Nephron progenitor cell (in vitro differentiated cells): ENCODE data around the gene HYLS1.
A peak's percentile ranks its signal among the peaks of the same experiment; 100 is the strongest.

Source experiments
- DNase-seq: peaks from one replicate; pipeline ENCODE4 v3.0.0; 2021
- H3K27ac Mint-ChIP-seq: 2 replicates; pipeline ENCODE4 v1.8.0; 2021; ENCODE audit warnings: mild to moderate bottlenecking, moderate library complexity, mixed read lengths
- H3K27me3 Mint-ChIP-seq: 2 replicates; pipeline ENCODE4 v1.8.0; 2021; ENCODE audit warnings: mild to moderate bottlenecking, low read depth, mixed read lengths; ENCODE audit not compliant: poor library complexity
- H3K36me3 Mint-ChIP-seq: 2 replicates; pipeline ENCODE4 v1.8.0; 2021; ENCODE audit warnings: low read depth, mixed read lengths
- H3K4me1 Mint-ChIP-seq: 2 replicates; pipeline ENCODE4 v1.8.0; 2021; ENCODE audit warnings: mixed read lengths
- H3K4me3 Mint-ChIP-seq: 2 replicates; pipeline ENCODE4 v1.8.0; 2021; ENCODE audit warnings: mild to moderate bottlenecking, moderate library complexity, mixed read lengths
- H3K9me3 Mint-ChIP-seq: 2 replicates; pipeline ENCODE4 v1.8.0; 2021; ENCODE audit warnings: mild to moderate bottlenecking, moderate library complexity, mixed read lengths
- TF ChIP-seq, protein P1 (sequence below): fragments of 200-600 bp; sonication (generic); IDR thresholded peaks from 2 replicates; pipeline ENCODE4 v1.5.0; 2021; ENCODE audit warnings: antibody characterized with exemption

The HYLS1 gene

DNA sequence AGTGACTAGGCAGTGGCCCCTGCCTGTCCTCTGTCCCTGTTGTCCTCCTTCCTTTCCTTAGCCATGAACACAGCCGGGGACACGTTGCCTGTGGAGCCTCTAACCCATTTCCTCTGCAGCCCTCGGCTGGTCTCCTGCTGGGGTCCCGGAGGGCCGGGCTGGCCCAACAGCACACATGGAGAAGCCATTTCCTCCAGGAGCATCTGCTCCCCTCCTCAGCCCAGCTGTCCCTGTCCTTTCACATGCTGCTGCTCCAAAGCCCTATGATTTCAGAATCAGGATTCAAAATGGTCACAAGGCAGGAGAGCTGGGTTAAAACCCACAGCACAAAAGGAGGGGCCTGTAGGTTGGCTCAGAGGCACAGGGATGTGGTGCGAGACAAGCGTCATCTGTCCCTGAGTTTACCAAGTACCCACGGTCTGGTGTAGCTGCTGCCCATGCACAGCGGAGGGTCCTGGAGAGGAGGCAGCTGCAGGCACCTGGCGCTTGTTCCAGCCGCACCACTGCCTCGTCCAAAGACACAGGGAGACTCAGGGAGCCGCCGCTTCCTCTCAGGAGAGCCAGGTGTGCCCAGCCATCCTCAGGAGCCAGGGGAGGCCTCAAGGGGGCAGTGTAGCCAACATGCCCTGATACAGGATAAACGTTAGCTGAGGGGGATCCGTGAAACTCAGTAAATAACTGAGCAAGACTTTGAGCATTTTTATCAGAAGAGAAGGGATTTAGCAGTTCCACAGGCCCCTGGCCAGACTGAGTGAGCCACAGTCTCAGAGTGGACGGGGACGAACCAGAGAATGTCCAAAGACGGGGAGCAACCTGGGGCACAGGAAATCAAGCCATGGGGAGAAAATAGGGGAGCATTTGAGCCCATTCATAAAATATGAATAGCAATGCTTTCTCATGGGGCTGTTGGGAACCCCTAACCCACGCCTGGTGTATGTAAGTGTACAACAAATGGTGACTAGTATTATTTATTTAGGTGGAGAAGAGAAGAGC is 54.4 kb downstream of the HYLS1 start:
- peak; percentile 73 for DNase-seq
- TF ChIP-seq, protein P1, sequence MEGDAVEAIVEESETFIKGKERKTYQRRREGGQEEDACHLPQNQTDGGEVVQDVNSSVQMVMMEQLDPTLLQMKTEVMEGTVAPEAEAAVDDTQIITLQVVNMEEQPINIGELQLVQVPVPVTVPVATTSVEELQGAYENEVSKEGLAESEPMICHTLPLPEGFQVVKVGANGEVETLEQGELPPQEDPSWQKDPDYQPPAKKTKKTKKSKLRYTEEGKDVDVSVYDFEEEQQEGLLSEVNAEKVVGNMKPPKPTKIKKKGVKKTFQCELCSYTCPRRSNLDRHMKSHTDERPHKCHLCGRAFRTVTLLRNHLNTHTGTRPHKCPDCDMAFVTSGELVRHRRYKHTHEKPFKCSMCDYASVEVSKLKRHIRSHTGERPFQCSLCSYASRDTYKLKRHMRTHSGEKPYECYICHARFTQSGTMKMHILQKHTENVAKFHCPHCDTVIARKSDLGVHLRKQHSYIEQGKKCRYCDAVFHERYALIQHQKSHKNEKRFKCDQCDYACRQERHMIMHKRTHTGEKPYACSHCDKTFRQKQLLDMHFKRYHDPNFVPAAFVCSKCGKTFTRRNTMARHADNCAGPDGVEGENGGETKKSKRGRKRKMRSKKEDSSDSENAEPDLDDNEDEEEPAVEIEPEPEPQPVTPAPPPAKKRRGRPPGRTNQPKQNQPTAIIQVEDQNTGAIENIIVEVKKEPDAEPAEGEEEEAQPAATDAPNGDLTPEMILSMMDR: peak; percentile 65
- no peak overlapping the region for H3K4me3 Mint-ChIP-seq
- peaks cover 34% of the 10 kb centered on the region for H3K4me1 Mint-ChIP-seq
- peak overlapping the region; percentile 41 for H3K27ac Mint-ChIP-seq
- no peaks in the 10 kb centered on the region for H3K9me3 Mint-ChIP-seq
- H3K27me3 Mint-ChIP-seq: no peaks in the 10 kb centered on the region
- H3K36me3 Mint-ChIP-seq: no peaks in the 10 kb centered on the region

DNA sequence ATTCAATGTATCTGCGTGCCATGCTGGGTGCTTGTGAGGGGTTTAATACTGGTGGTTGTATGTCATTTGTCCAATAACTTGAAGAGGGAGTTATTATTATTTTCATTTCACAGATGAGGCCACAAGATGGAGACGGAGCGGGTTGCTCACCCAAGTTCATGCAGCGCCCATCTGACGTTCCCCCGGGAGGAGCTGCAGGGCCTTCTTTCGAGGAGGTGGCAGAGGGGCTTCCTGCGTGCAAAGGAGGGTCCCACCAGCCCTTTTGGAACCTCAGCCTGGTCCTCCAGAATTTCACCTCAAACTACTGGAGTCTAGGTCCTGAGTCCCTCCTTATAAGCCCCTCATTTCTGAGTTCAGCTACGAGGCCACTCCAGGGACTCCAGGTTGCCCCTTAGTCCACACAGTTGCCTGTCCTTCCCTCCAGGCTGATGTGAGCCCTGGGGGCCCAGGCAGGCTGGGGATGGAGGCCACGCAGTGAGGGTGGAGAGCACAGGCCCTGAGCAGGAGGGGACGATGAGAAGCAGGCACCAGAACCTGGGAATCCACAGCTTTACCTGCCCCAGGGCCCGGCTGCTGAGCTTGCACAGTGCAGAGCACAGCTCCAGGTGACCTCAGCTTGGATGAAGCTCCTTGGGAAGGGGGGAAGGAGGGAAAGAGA is 55.4 kb downstream of the HYLS1 start:
- H3K27me3 Mint-ChIP-seq: no peaks in the 10 kb centered on the region
- H3K27ac Mint-ChIP-seq: no peak overlapping the region
- DNase-seq: no peak
- TF ChIP-seq, protein P1: no peak
- H3K36me3 Mint-ChIP-seq: no peaks in the 10 kb centered on the region
- no peak overlapping the region for H3K4me3 Mint-ChIP-seq
- peaks cover 34% of the 10 kb centered on the region for H3K4me1 Mint-ChIP-seq
- no peaks in the 10 kb centered on the region for H3K9me3 Mint-ChIP-seq

DNA sequence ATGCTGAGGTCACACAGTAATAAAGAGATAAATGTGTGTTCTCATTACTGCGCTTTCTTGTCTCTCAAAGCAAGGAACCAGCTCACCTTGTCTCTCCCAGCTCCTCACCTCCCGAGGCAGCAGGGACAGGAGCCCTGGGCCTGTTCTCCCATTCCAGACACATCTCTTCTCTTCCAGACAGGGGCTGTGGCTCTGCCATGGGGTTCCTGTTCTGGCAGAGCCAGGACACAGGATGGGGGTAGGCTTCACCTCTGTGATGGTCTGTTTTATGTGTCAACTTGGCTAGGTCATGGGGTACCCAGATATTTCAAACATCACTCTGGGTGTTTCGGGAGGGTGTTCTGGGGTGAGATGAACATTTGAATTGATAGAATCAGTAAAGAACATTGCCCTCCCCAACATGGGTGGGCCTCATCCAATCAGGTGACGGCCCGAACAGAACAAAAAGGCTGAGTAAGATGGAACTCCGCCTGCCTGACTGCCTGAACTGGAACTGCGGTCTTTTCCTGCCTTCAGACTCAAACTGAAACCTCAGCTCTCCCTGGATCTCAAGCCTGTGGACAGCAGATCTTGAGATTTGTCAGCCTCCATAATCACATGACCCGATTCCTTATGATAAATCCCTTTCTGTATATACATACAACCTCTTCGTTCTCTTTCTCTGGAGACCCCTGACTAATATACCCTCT is 56.3 kb downstream of the HYLS1 start:
- H3K36me3 Mint-ChIP-seq: no peaks in the 10 kb centered on the region
- H3K4me3 Mint-ChIP-seq: no peak overlapping the region
- no peak for DNase-seq
- TF ChIP-seq, protein P1: no peak
- no peaks in the 10 kb centered on the region for H3K9me3 Mint-ChIP-seq
- peak overlapping the region; percentile 42 for H3K27ac Mint-ChIP-seq
- no peaks in the 10 kb centered on the region for H3K27me3 Mint-ChIP-seq
- H3K4me1 Mint-ChIP-seq: peaks cover 31% of the 10 kb centered on the region

DNA sequence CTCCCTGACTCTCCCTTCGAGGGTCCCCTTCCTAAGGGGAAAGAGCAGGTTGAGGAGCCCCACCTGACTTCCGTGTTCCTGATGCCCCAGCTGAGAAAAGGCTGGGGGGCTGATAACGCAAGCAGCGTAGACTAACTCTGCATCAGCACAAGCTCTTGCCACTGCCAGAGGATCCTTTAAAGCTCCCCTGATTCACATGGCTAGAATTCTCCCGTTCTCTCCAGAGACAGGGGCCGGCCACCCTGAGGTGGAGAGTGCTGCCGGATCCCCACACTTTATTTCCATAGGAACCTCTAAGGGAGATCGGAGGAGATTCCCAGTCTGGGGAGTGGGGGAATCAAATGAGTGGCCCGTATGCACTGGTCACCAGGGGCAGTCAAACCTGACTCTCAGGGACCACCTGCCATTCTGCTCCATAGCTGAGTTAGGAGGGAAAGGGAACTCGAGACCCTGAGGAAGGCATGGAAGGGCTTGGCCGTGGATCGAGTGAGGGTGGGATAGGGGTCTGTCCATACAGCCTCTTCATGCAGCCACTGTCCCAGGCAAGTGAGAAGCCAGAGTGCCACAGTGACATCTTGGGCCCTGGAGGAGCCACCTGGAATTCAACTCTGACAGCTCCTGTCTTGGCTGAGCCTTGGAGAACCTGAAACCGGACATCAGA is 57.0 kb downstream of the HYLS1 start:
- DNase-seq: no peak
- Mint-ChIP-seq H3K4me1 (peaks cover 30% of the 10 kb centered on the region), H3K9me3 (no peaks in the 10 kb centered on the region), H3K4me3 (no peak overlapping the region), H3K27ac (peak overlapping the region; percentile 42), H3K27me3 (no peaks in the 10 kb centered on the region), H3K36me3 (no peaks in the 10 kb centered on the region)
- TF ChIP-seq, protein P1: no peak

DNA sequence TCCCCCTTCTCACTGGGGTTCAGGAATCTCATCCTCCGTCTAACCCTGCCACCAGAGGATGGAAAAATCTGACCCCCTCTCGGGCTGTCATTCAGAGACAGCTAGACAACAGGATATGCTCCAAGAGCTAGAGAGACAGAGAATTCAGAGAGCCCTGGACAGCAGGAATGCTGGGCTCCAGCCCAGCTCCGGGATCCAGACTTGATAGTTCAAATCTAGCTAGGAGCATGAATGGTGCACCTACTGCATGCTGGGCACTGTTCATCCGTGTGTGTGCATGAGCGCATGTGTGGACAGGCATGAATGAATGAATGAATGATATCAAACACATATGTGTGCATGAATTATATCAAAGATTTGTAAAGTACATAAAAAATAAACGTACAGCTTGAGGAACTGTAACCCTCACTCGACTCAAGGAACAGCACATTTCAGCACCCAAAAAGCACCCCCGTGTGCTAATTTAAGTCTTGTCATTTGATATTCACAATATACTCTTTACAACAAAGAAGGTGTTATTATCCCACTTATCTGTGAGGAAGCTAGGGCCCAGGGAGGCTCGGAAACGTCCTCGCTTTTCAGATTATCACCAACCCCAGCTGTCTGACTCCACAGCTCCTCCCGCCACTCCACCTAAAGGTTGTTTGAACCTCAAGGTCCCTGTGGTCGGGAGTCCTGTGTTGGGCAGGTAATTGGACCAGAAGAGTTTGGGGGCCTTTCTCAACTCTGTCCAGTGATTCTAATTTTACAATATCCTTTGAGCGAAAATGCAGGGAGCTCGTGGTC is 57.7 kb downstream of the HYLS1 start:
- TF ChIP-seq, protein P1: no peak
- H3K4me1 Mint-ChIP-seq: peaks cover 30% of the 10 kb centered on the region
- H3K27ac Mint-ChIP-seq: no peak overlapping the region
- H3K36me3 Mint-ChIP-seq: no peaks in the 10 kb centered on the region
- no peak overlapping the region for H3K4me3 Mint-ChIP-seq
- no peak for DNase-seq
- H3K9me3 Mint-ChIP-seq: no peaks in the 10 kb centered on the region
- no peaks in the 10 kb centered on the region for H3K27me3 Mint-ChIP-seq
